ENCODE measurements around the gene CFAP299.
"Not testable (repeated sequence)": the region's sequence is repeated elsewhere in the genome, so short reads cannot be mapped to it uniquely, and the experiment has no call there.

The CFAP299 gene

GRCh38 chr4:80732010-80732409, 396.5 kb downstream of the CFAP299 start:
- in situ Hi-C loops (cut with MboI; ENCODE audit: low pct_unique_long_range_greater_than_20kb, low sequenced_read_pairs): no loop called here
- no peak for DNase-seq

GRCh38 chr4:80740375-80740774, 404.8 kb downstream of the CFAP299 start:
- DNase-seq: no peak
- in situ Hi-C loops (cut with MboI; ENCODE audit: low pct_unique_long_range_greater_than_20kb, low sequenced_read_pairs): no loop called here

- DNase-seq; in situ Hi-C loops (cut with MboI; ENCODE audit: low pct_unique_long_range_greater_than_20kb, low sequenced_read_pairs): not testable (repeated sequence)
Measured at GRCh38 chr4:80749558-80749957, 414.0 kb downstream of the CFAP299 start.

GRCh38 chr4:80751200-80751599, 415.7 kb downstream of the CFAP299 start:
- in situ Hi-C loops (cut with MboI; ENCODE audit: low pct_unique_long_range_greater_than_20kb, low sequenced_read_pairs): no loop called here
- DNase-seq: no peak

- in situ Hi-C loops (cut with MboI; ENCODE audit: low pct_unique_long_range_greater_than_20kb, low sequenced_read_pairs): no loop called here
- no peak for DNase-seq
Measured at GRCh38 chr4:80767944-80768343, 432.4 kb downstream of the CFAP299 start.

GRCh38 chr4:80776168-80776567, 440.6 kb downstream of the CFAP299 start:
- DNase-seq: no peak
- in situ Hi-C loops (cut with MboI; ENCODE audit: low pct_unique_long_range_greater_than_20kb, low sequenced_read_pairs): no loop called here

- DNase-seq: no peak
- in situ Hi-C loops (cut with MboI; ENCODE audit: low pct_unique_long_range_greater_than_20kb, low sequenced_read_pairs): no loop called here
Measured at GRCh38 chr4:80781431-80781830, 445.9 kb downstream of the CFAP299 start.

GRCh38 chr4:80787306-80787705, 451.8 kb downstream of the CFAP299 start:
- in situ Hi-C loops (cut with MboI; ENCODE audit: low pct_unique_long_range_greater_than_20kb, low sequenced_read_pairs): no loop called here
- no peak for DNase-seq

- in situ Hi-C loops (cut with MboI; ENCODE audit: low pct_unique_long_range_greater_than_20kb, low sequenced_read_pairs): no loop called here
- DNase-seq: no peak
Measured at GRCh38 chr4:80788798-80789197, 453.3 kb downstream of the CFAP299 start.

- in situ Hi-C loops (cut with MboI; ENCODE audit: low pct_unique_long_range_greater_than_20kb, low sequenced_read_pairs): no loop called here
- no peak for DNase-seq
Measured at GRCh38 chr4:80790152-80790551, 454.6 kb downstream of the CFAP299 start.

GRCh38 chr4:80793660-80794059, 458.1 kb downstream of the CFAP299 start:
- DNase-seq; in situ Hi-C loops (cut with MboI; ENCODE audit: low pct_unique_long_range_greater_than_20kb, low sequenced_read_pairs): not testable (repeated sequence)

GRCh38 chr4:80798082-80798481, 462.6 kb downstream of the CFAP299 start:
- DNase-seq: no peak
- in situ Hi-C loops (cut with MboI; ENCODE audit: low pct_unique_long_range_greater_than_20kb, low sequenced_read_pairs): no loop called here

- peak; percentile 33 for DNase-seq
- in situ Hi-C loops (cut with MboI; ENCODE audit: low pct_unique_long_range_greater_than_20kb, low sequenced_read_pairs): not testable (repeated sequence)
Measured at GRCh38 chr4:80800719-80801118, 465.2 kb downstream of the CFAP299 start.

- in situ Hi-C loops (cut with MboI; ENCODE audit: low pct_unique_long_range_greater_than_20kb, low sequenced_read_pairs): no loop called here
- no peak for DNase-seq
Measured at GRCh38 chr4:80803337-80803736, 467.8 kb downstream of the CFAP299 start.

- DNase-seq: no peak
- in situ Hi-C loops (cut with MboI; ENCODE audit: low pct_unique_long_range_greater_than_20kb, low sequenced_read_pairs): no loop called here
Measured at GRCh38 chr4:80806472-80806871, 470.9 kb downstream of the CFAP299 start.

GRCh38 chr4:80809039-80809729, 473.7 kb downstream of the CFAP299 start:
- in situ Hi-C loops (cut with MboI; ENCODE audit: low pct_unique_long_range_greater_than_20kb, low sequenced_read_pairs): no loop called here
- DNase-seq: no peak

- DNase-seq: no peak
- in situ Hi-C loops (cut with MboI; ENCODE audit: low pct_unique_long_range_greater_than_20kb, low sequenced_read_pairs): no loop called here
Measured at GRCh38 chr4:80811406-80811805, 475.9 kb downstream of the CFAP299 start.

GRCh38 chr4:80812145-80812544, 476.6 kb downstream of the CFAP299 start:
- DNase-seq: no peak
- in situ Hi-C loops (cut with MboI; ENCODE audit: low pct_unique_long_range_greater_than_20kb, low sequenced_read_pairs): no loop called here

GRCh38 chr4:80814266-80814665, 478.7 kb downstream of the CFAP299 start:
- no peak for DNase-seq

GRCh38 chr4:80831383-80832361, 496.1 kb downstream of the CFAP299 start:
- DNase-seq: no peak
- in situ Hi-C loops (cut with MboI; ENCODE audit: low pct_unique_long_range_greater_than_20kb, low sequenced_read_pairs): no loop called here

More at GRCh38 chr4:80814266-80814665, 478.7 kb downstream of the CFAP299 start:
- in situ Hi-C loops (cut with MboI; ENCODE audit: low pct_unique_long_range_greater_than_20kb, low sequenced_read_pairs): no loop called here
